K562 (cell line): ENCODE data around the gene TBL2. TPM values are rescaled to one million over a fixed set of nuclear protein-coding genes. Genes with fewer than 3 reads are reported as not detected.

ENCODE experiments used
- BRCA1 ChIP-seq, 2 experiments: fragments of 450-650 bp in 1 of 2; sonication (generic) in 1 of 2; formaldehyde crosslinking in 1 of 2; IDR thresholded peaks; 2 replicates each; pipeline versions ENCODE4 v1.5.0 to v1.6.1; 2017 to 2020; ENCODE audit warnings: mild to moderate bottlenecking in 1 of 2, missing genetic modification reagents in 1 of 2
- CUX1 ChIP-seq: fragments of 200-800 bp; sonication (Bioruptor generic); IDR thresholded peaks from 2 replicates; pipeline ENCODE4 v1.6.1; 2016; ENCODE audit warnings: missing genetic modification characterization, missing compliant biosample characterization
- E2F5 ChIP-seq: sonication (generic); formaldehyde crosslinking; IDR thresholded peaks from 2 replicates; pipeline ENCODE4 v1.8.0; 2022; ENCODE audit warnings: mild to moderate bottlenecking, missing genetic modification reagents
- FOXJ2 ChIP-seq: fragments of 200-800 bp; sonication (Bioruptor generic); IDR thresholded peaks from 2 replicates; pipeline ENCODE4 v1.6.1; 2016; ENCODE audit warnings: missing genetic modification characterization, missing compliant biosample characterization
- KAT7 ChIP-seq: sonication (generic); formaldehyde crosslinking; IDR thresholded peaks from 2 replicates; pipeline ENCODE4 v1.8.0; 2022; ENCODE audit warnings: missing genetic modification reagents, mild to moderate bottlenecking, borderline replicate concordance
- KDM2B ChIP-seq: fragments of 250-450 bp; sonication (Bioruptor Pico); IDR thresholded peaks from 2 replicates; pipeline ENCODE4 v1.8.0; 2021; ENCODE audit warnings: mild to moderate bottlenecking, moderate library complexity
- MTA1 ChIP-seq: fragments of 450-650 bp; IDR thresholded peaks from 2 replicates; pipeline ENCODE4 v1.6.1; 2017; ENCODE audit warnings: borderline replicate concordance
- POLR2A ChIP-seq: fragments of 450-650 bp; conservative IDR thresholded peaks from 2 replicates; pipeline ENCODE4 v1.6.1; 2016
- RBM22 ChIP-seq: fragments of 200-400 bp; formaldehyde crosslinking; IDR thresholded peaks from 2 replicates; pipeline ENCODE4 v1.6.1; 2018; ENCODE audit warnings: low read length, low read depth; ENCODE audit not compliant: poor library complexity, severe bottlenecking
- polyA plus RNA-seq, 8 experiments: library from polyadenylated mRNA; depleted of rRNA in 4 of 8; stranded (reverse) in 5 of 8; unstranded in 3 of 8; fragments of >200 nt; fragmentation: Nextera tagmentation in 2 of 8; fragmentation: Illumina TruSeq in 1 of 8; extraction: Ambion mirVana in 2 of 8; extraction: Trizol in 1 of 8; gene quantifications; 2 replicates each; pipeline versions ENCODE4 v1.2.1 to v1.2.3, GENCODE V29; 2011 to 2014; ENCODE audit warnings: inconsistent platforms in 1 of 8, missing spikeins in 1 of 8
- total RNA-seq, 7 experiments: library from RNA; depleted of rRNA in 6 of 7; stranded (reverse); fragments of >200 nt in 6 of 7; fragmentation: Illumina TruSeq in 2 of 7; extraction: Trizol in 2 of 7; gene quantifications; 2 replicates each; pipeline versions ENCODE4 v1.2.1 to v1.2.3, GENCODE V29; 2011 to 2021; ENCODE audit warnings: low replicate concordance in 1 of 7
- TF ChIP-seq, protein P1 (sequence below): fragments of 450-650 bp; IDR thresholded peaks from 2 replicates; pipeline ENCODE4 v1.6.1; 2017; ENCODE audit warnings: antibody characterized with exemption, mild to moderate bottlenecking
- TF ChIP-seq, protein P2 (sequence below): fragments of 250-450 bp; sonication (Bioruptor Pico); IDR thresholded peaks from 2 replicates; pipeline ENCODE4 v1.4.0; 2020; ENCODE audit warnings: mild to moderate bottlenecking
- TF ChIP-seq, protein P3 (sequence below): fragments of 250-450 bp; sonication (Bioruptor Pico); IDR thresholded peaks from 2 replicates; pipeline ENCODE4 v1.9.0; 2021; ENCODE audit warnings: mild to moderate bottlenecking

The TBL2 gene
- total and polyA plus RNA-seq, 9 of the 15 experiments (the other 6 are each of a cell fraction or from before 2014, with no cell fraction given), result 2.5 to 123 (median 49.2) TPM

GRCh38 chr7:73522105-73522872 is 56.1 kb downstream of the TBL2 start, which contains the start of gene BAZ1B (continued):
- TF ChIP-seq, protein P1, sequence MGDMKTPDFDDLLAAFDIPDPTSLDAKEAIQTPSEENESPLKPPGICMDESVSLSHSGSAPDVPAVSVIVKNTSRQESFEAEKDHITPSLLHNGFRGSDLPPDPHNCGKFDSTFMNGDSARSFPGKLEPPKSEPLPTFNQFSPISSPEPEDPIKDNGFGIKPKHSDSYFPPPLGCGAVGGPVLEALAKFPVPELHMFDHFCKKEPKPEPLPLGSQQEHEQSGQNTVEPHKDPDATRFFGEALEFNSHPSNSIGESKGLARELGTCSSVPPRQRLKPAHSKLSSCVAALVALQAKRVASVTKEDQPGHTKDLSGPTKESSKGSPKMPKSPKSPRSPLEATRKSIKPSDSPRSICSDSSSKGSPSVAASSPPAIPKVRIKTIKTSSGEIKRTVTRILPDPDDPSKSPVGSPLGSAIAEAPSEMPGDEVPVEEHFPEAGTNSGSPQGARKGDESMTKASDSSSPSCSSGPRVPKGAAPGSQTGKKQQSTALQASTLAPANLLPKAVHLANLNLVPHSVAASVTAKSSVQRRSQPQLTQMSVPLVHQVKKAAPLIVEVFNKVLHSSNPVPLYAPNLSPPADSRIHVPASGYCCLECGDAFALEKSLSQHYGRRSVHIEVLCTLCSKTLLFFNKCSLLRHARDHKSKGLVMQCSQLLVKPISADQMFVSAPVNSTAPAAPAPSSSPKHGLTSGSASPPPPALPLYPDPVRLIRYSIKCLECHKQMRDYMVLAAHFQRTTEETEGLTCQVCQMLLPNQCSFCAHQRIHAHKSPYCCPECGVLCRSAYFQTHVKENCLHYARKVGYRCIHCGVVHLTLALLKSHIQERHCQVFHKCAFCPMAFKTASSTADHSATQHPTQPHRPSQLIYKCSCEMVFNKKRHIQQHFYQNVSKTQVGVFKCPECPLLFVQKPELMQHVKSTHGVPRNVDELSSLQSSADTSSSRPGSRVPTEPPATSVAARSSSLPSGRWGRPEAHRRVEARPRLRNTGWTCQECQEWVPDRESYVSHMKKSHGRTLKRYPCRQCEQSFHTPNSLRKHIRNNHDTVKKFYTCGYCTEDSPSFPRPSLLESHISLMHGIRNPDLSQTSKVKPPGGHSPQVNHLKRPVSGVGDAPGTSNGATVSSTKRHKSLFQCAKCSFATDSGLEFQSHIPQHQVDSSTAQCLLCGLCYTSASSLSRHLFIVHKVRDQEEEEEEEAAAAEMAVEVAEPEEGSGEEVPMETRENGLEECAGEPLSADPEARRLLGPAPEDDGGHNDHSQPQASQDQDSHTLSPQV, result peak; percentile 79
- no peak for TF ChIP-seq FOXJ2 (tag)
- no peak for TF ChIP-seq KDM2B (CRISPR knock-in tag)
- no peak for TF ChIP-seq BRCA1 (IDR thresholded peaks at IDR 0.05)
- no peak for TF ChIP-seq BRCA1 (CRISPR knock-in tag; IDR thresholded peaks at IDR 0.05)
- no peak for TF ChIP-seq CUX1 (CRISPR knock-in tag)
- peak; percentile 42; the same call in 1 of the 2 replicates for TF ChIP-seq E2F5
- TF ChIP-seq, protein P2, sequence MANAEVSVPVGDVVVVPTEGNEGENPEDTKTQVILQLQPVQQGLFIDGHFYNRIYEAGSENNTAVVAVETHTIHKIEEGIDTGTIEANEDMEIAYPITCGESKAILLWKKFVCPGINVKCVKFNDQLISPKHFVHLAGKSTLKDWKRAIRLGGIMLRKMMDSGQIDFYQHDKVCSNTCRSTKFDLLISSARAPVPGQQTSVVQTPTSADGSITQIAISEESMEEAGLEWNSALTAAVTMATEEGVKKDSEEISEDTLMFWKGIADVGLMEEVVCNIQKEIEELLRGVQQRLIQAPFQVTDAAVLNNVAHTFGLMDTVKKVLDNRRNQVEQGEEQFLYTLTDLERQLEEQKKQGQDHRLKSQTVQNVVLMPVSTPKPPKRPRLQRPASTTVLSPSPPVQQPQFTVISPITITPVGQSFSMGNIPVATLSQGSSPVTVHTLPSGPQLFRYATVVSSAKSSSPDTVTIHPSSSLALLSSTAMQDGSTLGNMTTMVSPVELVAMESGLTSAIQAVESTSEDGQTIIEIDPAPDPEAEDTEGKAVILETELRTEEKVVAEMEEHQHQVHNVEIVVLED (CRISPR knock-in tag), result peak; percentile 74
- TF ChIP-seq, protein P3, sequence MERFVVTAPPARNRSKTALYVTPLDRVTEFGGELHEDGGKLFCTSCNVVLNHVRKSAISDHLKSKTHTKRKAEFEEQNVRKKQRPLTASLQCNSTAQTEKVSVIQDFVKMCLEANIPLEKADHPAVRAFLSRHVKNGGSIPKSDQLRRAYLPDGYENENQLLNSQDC, result peak; percentile 58
- TF ChIP-seq POLR2A, result peak; percentile 89
- peak; percentile 64 for TF ChIP-seq RBM22
- TF ChIP-seq KAT7 (CRISPR knock-in tag), result peak; percentile 75; the same call in 1 of the 2 replicates
- TF ChIP-seq MTA1, result peak; percentile 94
